LHCN-M2 (cell line): ENCODE measurements around the gene FBXL4. TPM values are rescaled to one million over a fixed set of nuclear protein-coding genes. Genes with fewer than 3 reads are reported as not detected.
A peak's percentile ranks its signal among the peaks of the same experiment; 100 is the strongest.

Experiments
- DNase-seq: peaks from one replicate; pipeline ENCODE4 v3.0.0-alpha.2; 2012; ENCODE audit warnings: low read depth
- total RNA-seq: library from RNA; depleted of rRNA; stranded (reverse); fragments of >200 nt; gene quantifications from 2 replicates; pipeline ENCODE4 v1.2.3, GENCODE V29; 2014

FBXL4 gene
- total RNA-seq, 1 experiment from 2014 or later = 14.8 TPM

GRCh38 chr6:98840385-98840784 lies 107.4 kb downstream of the FBXL4 start:
- no peak for DNase-seq

- peak; percentile 26 for DNase-seq
These were observed 107.9 kb downstream of the FBXL4 start for GRCh38 chr6:98839781-98840361.

GRCh38 chr6:98838975-98839374 lies 108.8 kb downstream of the FBXL4 start:
- no peak for DNase-seq

GRCh38 chr6:98838032-98838431 lies 109.7 kb downstream of the FBXL4 start:
- no peak for DNase-seq

GRCh38 chr6:98836962-98837944 lies 110.5 kb downstream of the FBXL4 start:
- DNase-seq = no peak

- no peak for DNase-seq
These were observed 111.5 kb downstream of the FBXL4 start for GRCh38 chr6:98836025-98836961.

- DNase-seq = no peak
These were observed 112.4 kb downstream of the FBXL4 start for GRCh38 chr6:98835149-98836024.

- peak; percentile 82 for DNase-seq
These were observed 113.4 kb downstream of the FBXL4 start, which contains the start of gene POU3F2 for GRCh38 chr6:98834060-98835031. TSS of gene POU3F2 (plus strand) at chr6:98834574. CDS start at chr6:98834874, 300 bp downstream.

- DNase-seq = peak; percentile 5
These were observed 114.3 kb downstream of the FBXL4 start for GRCh38 chr6:98833307-98834059.

- DNase-seq = peak; percentile 7
These were observed 114.8 kb downstream of the FBXL4 start for GRCh38 chr6:98833057-98833306.

GRCh38 chr6:98832284-98833056 lies 115.3 kb downstream of the FBXL4 start:
- peak; percentile 63 for DNase-seq

- DNase-seq = no peak
These were observed 115.8 kb downstream of the FBXL4 start for GRCh38 chr6:98831959-98832283.

- no peak for DNase-seq
These were observed 116.4 kb downstream of the FBXL4 start for GRCh38 chr6:98831057-98831958.

GRCh38 chr6:98830146-98830545 lies 117.6 kb downstream of the FBXL4 start:
- DNase-seq = no peak

GRCh38 chr6:98828941-98829411 lies 118.8 kb downstream of the FBXL4 start:
- DNase-seq = no peak

GRCh38 chr6:98828211-98828788 lies 119.4 kb downstream of the FBXL4 start:
- DNase-seq = no peak
